ENCODE data around the gene EXOC4. TPM values are rescaled to one million over a fixed set of nuclear protein-coding genes. Genes with fewer than 3 reads are reported as not detected.

Gene EXOC4
- total RNA-seq, 1 experiment from 2014 or later = 75.8 TPM

GRCh38 chr7:134019251-134019650, 766.4 kb downstream of the EXOC4 start:
- Mint-ChIP-seq H3K9me3 (no peaks in the 10 kb centered on the region), H3K4me1 (peaks cover 33% of the 10 kb centered on the region in 2 experiments), H3K4me3 (no peak overlapping the region), H3K27ac (no peak overlapping the region), H3K36me3 (ENCODE audit: insufficient read depth in 1 of 3, low read depth in 3 of 3) (peaks cover 0 to 1% (median 0%) of the 10 kb centered on the region in 3 experiments; a peak in 1 of 7 replicates), H3K27me3 (ENCODE audit: low read depth) (no peaks in the 10 kb centered on the region)
- no peak overlapping the region for H4K91ac ChIP-seq (ENCODE audit: insufficient read length, low read depth, low read length)
- H3K9ac ChIP-seq (ENCODE audit: extremely low read depth, insufficient read length, low read length) = no peak overlapping the region
- H2BK12ac ChIP-seq (ENCODE audit: insufficient read length, low read depth, low read length) = no peak overlapping the region
- H4K5ac ChIP-seq (ENCODE audit: insufficient read length, low read depth, low read length) = no peak overlapping the region
- H2AFZ ChIP-seq (ENCODE audit: low read length) = no peak overlapping the region
- no peak overlapping the region for H3K56ac ChIP-seq (ENCODE audit: insufficient read length, low read depth, low read length)
- no peak for DNase-seq
- TF ChIP-seq CTCF (conservative IDR thresholded peaks at IDR 0.05) = no peak
- H2BK120ac ChIP-seq (ENCODE audit: low read depth, low read length, poor library complexity, severe bottlenecking) = no peak overlapping the region
- H3K23me2 ChIP-seq (ENCODE audit: insufficient read length, low read depth, low read length, poor library complexity, severe bottlenecking) = no peaks in the 10 kb centered on the region
- no peaks in the 10 kb centered on the region for H4K20me1 ChIP-seq (ENCODE audit: control insufficient read depth, insufficient read depth, insufficient read length)
- no peak overlapping the region for H4K8ac ChIP-seq (replicated peaks; ENCODE audit: insufficient read length, low read depth, low read length)
- no peak overlapping the region for H2AK5ac ChIP-seq (ENCODE audit: insufficient read length, low read length)
- no peaks in the 10 kb centered on the region for H3K79me1 ChIP-seq (ENCODE audit: insufficient read depth, low read depth, low read length, poor library complexity, severe bottlenecking)
- no peak overlapping the region for H3T11ph ChIP-seq (ENCODE audit: low read length)
- no peak overlapping the region for H3K14ac ChIP-seq (ENCODE audit: insufficient read depth, low read length)
- H3K27me3 ChIP-seq (ENCODE audit: insufficient read depth, low read length) = no peaks in the 10 kb centered on the region
- no CpG with 5 or more reads among the region's 2 CpGs for WGBS (ENCODE audit: extremely low coverage, insufficient read length, low lambda C conversion rate)
- H3K4me2 ChIP-seq (ENCODE audit: insufficient read depth, insufficient read length, low read length) = no peak overlapping the region
- H3K79me2 ChIP-seq (ENCODE audit: insufficient read depth, low read length) = no peaks in the 10 kb centered on the region
- no peaks in the 10 kb centered on the region for H3K9me3 ChIP-seq (ENCODE audit: control insufficient read depth, low read depth, low read length)
- H2BK5ac ChIP-seq (ENCODE audit: insufficient read length, low read length) = no peak overlapping the region
- H2BK15ac ChIP-seq (ENCODE audit: low read depth, low read length) = no peak overlapping the region
- H3K27ac ChIP-seq (ENCODE audit: insufficient read length, low read depth, low read length) = no peak overlapping the region
- no peaks in the 10 kb centered on the region for H3K4me1 ChIP-seq (ENCODE audit: insufficient read depth, low read length)
- H2BK20ac ChIP-seq (ENCODE audit: low read depth, low read length, poor library complexity, severe bottlenecking) = no peak overlapping the region
- no peak overlapping the region for H3K23ac ChIP-seq (ENCODE audit: insufficient read length, low read depth, low read length)
- H3K4ac ChIP-seq (ENCODE audit: low read depth, low read length) = no peak overlapping the region
- no peak overlapping the region for H3K18ac ChIP-seq (ENCODE audit: insufficient read length, low read depth, low read length)
